Fibroblast of mammary gland (primary cell): ENCODE measurements around the gene DAPL1.

Experiments used
- DNase-seq: peaks from one replicate; pipeline ENCODE4 v3.0.0-alpha.2; 2010; ENCODE audit warnings: low read depth
- H3K4me3 ChIP-seq: 2 replicates; pipeline ENCODE4 v1.5.1; 2011; ENCODE audit warnings: low read depth, mild to moderate bottlenecking, low read length, moderate library complexity; ENCODE audit not compliant: control insufficient read depth
- TF ChIP-seq, protein P1 (sequence below): conservative IDR thresholded peaks from 2 replicates; pipeline ENCODE4 v1.5.1; 2011; ENCODE audit warnings: low read depth, low read length, inconsistent platforms; ENCODE audit not compliant: control insufficient read depth, insufficient read depth

The DAPL1 gene

DNA sequence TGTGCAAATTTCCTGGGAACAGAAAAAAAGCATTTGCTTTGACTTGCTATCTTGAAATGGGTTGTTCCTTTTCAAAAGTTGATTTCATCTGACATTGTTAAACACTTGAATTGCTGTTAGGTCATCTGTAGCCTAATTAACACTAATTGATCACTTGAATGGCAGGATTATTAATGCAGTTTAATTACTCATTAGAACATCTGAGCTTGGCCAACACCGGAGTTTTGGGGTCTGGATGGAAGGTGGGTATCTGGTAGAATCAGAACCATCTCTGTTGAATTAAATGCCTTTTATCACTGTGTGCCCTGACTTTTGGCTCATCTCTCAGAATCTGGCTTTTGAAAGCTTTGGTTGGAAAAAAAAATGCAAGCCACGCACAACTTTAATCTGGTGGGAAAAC is 8.4 kb downstream of the DAPL1 start:
- TF ChIP-seq, protein P1, sequence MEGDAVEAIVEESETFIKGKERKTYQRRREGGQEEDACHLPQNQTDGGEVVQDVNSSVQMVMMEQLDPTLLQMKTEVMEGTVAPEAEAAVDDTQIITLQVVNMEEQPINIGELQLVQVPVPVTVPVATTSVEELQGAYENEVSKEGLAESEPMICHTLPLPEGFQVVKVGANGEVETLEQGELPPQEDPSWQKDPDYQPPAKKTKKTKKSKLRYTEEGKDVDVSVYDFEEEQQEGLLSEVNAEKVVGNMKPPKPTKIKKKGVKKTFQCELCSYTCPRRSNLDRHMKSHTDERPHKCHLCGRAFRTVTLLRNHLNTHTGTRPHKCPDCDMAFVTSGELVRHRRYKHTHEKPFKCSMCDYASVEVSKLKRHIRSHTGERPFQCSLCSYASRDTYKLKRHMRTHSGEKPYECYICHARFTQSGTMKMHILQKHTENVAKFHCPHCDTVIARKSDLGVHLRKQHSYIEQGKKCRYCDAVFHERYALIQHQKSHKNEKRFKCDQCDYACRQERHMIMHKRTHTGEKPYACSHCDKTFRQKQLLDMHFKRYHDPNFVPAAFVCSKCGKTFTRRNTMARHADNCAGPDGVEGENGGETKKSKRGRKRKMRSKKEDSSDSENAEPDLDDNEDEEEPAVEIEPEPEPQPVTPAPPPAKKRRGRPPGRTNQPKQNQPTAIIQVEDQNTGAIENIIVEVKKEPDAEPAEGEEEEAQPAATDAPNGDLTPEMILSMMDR = no peak
- H3K4me3 ChIP-seq = no peak overlapping the region
- no peak for DNase-seq

DNA sequence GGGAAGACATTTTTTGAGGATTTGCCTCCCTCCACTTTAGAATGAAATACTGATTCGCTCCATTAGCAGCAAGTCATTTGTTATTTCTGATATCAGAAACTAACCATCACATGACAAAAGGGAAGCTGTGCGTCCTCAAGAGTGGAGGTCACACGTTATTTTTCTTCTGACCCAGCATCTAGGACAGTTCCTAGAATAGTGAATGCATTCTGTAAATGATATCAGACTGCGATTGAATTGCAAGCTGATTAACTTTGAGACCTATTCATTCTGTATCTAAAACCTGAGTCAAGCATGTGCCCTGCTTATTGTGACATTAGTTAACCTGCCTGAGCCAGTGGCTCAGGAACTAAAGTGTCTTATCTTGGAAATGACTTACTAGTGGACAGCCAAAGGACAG is 10.1 kb downstream of the DAPL1 start:
- no peak for DNase-seq
- no peak overlapping the region for H3K4me3 ChIP-seq
- TF ChIP-seq, protein P1 = no peak

DNA sequence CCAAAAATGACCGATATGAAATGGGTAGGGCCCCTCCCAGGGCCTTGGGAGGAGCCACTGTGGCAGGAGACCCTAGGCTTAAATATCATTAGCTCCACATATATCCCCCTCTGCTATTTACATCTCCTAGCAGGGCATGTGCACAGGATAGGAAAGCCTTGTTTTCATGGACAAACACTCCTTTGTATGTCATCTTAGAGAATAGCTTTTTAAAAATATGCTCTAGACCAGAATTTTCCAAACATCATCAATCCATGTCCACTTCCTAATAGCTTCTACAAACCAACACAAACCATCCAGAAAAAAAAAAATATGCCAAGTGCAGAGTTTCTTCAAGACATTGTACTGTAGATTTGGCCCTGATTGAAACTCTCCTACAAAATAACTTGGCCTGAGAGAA is 10.8 kb downstream of the DAPL1 start:
- H3K4me3 ChIP-seq = no peak overlapping the region
- TF ChIP-seq, protein P1 = no peak
- DNase-seq = no peak

DNA sequence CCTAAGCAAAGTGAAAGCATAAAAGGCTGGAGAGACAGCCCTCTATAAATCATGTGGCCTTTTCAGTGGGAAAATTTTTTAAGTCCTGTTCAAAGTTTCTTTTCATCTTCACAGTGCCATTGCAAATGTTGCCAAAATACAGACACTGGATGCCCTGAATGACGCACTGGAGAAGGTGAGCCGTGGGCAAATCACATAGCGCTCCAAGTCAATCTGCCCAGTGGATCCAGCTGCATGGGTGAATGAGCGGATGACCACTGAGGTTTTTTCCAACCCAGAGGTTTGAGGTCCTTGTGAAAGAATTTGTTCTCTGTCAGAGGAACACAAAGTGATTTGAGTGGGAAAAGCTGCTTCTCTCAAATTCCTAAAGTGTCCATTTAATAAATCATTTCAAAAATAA is 11.8 kb downstream of the DAPL1 start:
- no peak overlapping the region for H3K4me3 ChIP-seq
- TF ChIP-seq, protein P1 = no peak
- peak; percentile 44 for DNase-seq

DNA sequence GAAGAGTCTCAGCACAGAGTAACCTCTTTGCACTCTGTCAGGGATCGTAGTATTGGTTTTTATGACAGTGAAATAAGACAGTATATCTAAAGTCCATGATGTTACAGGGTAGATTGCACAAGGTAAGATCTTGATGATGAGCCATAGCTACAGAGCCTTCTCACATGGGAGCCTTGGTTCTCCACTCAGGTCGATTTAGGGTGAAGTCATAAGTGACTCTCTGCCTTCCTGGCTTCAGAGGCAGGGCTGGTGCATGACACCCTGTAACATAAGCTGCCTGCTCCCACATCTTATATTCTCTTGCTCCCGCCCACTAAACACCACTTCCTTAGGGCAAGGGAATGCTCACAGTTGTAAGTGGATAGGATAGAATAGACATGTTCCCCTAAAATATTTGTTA is 13.3 kb downstream of the DAPL1 start:
- TF ChIP-seq, protein P1 = no peak
- peak; percentile 37 for DNase-seq
- H3K4me3 ChIP-seq = no peak overlapping the region

DNA sequence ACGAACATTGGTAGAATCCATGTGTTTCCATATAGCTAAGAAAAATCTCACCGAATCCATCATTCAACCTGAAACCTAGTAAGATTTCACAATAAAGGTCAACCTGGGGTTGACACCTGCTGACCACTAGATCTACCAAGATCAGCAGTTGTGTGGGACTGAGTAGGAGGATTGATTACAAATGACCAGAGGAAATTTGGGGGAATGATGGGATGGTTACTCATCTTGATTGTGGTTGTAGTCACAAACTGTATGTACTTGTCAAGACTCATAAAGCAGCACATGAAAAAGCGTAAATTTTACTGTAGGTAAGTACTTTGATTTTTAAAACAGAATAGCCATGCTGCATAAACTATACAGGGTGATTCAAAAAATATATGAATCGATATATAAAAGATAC is 14.7 kb downstream of the DAPL1 start:
- TF ChIP-seq, protein P1 = no peak
- DNase-seq = peak; percentile 63
- H3K4me3 ChIP-seq = no peak overlapping the region
